BLaER1 treated with 17β-estradiol and CSF1 and Interleukin-3, amounts not matched to agents 10 nM and 100 nM (cell line): ENCODE results near the gene AUTS2.

Source experiments
- H3K27ac ChIP-seq, 11 experiments: shearing (Covaris generic); formaldehyde crosslinking; 2 replicates each; pipeline ENCODE4 v1.8.1; 2022
- H3K27me3 ChIP-seq, 11 experiments: shearing (Covaris generic); formaldehyde crosslinking; 2 replicates each; pipeline ENCODE4 v1.8.1; 2022
- H3K36me3 ChIP-seq, 11 experiments: shearing (Covaris generic); formaldehyde crosslinking; 2 replicates each; pipeline ENCODE4 v1.8.1; 2022
- H3K4me1 ChIP-seq, 10 experiments: shearing (Covaris generic); formaldehyde crosslinking; 2 replicates each; pipeline ENCODE4 v1.8.1; 2022
- H3K4me2 ChIP-seq, 11 experiments: shearing (Covaris generic); formaldehyde crosslinking; 2 replicates each; pipeline ENCODE4 v1.8.1; 2022
- H3K4me3 ChIP-seq, 10 experiments: shearing (Covaris generic); formaldehyde crosslinking; 2 replicates each; pipeline ENCODE4 v1.8.1; 2022
- H3K9ac ChIP-seq, 11 experiments: shearing (Covaris generic); formaldehyde crosslinking; 2 replicates each; pipeline ENCODE4 v1.8.1; 2022
- H3K9me3 ChIP-seq, 11 experiments: shearing (Covaris generic); formaldehyde crosslinking; replicated peaks in 1 of 11; 2 replicates each; pipeline ENCODE4 v1.8.1; 2022
- H4K20me1 ChIP-seq, 11 experiments: shearing (Covaris generic); formaldehyde crosslinking; 2 replicates each; pipeline ENCODE4 v1.8.1; 2022
- Cebpa-rat ChIP-seq, 11 experiments: shearing (Covaris generic); IDR thresholded peaks; 2 replicates each; pipeline ENCODE4 v1.8.1; 2022

Gene AUTS2

DNA sequence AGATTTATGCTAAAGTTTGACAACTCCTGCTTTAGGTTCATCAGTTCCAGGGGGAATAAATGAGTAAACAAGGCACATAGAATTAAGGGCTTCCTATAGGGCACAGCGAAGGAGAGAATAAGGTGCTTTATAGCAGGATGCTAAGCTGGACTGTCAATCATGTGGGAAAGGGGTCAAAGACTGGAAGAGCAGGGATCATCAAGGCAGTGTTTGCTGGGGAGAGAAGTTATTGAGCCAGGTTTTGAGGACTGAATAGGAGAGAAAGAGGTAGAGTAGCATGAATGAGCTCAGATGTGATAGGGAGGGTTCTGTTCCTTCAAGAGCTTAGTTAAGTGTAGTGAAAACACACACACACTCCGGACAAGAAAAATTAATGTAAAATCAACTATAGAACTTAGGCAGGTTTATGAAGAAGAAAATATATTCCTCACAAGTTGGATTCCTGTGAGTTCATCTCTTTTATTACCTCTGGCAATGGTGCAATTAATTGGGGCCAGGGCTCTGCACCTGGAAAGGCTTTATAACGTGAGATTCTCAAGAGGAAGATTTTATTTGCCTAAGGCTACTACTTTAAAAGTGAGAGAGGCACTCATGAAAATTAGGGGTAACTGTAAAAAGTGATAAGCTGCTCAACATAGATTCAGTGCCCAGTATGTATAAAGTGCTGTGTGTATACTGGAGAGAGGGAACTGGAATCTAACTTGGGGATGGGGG lies 222.4 kb downstream of the AUTS2 start:
- Histone ChIP-seq H3K9me3 (peaks cover 0 to 8% (median 0%) of the 10 kb centered on the region in 11 experiments; a peak in 3 of 22 replicates), H3K4me1 (peaks cover 29 to 52% (median 34%) of the 10 kb centered on the region in 10 experiments), H3K36me3 (peaks cover 0 to 8% (median 0%) of the 10 kb centered on the region in 11 experiments; a peak in 4 of 22 replicates), H4K20me1 (peaks cover 14 to 74% (median 38%) of the 10 kb centered on the region in 11 experiments; a peak in 12 of 22 replicates), H3K27me3 (no peaks in the 10 kb centered on the region), H3K9ac (no peak overlapping the region), H3K27ac (no peak overlapping the region), H3K4me2 (no peak overlapping the region), H3K4me3 (no peak overlapping the region)
- TF ChIP-seq Cebpa-rat (IDR thresholded peaks at IDR 0.05), result no peak

GRCh38 chr7:69822386-69822785 lies 224.1 kb downstream of the AUTS2 start:
- H3K4me2 ChIP-seq, result peak overlapping the region; percentile 8 to 90 (median 76); a peak in 15 of 22 replicates
- H3K4me1 ChIP-seq, result peaks cover 40 to 70% (median 50%) of the 10 kb centered on the region in 10 experiments
- no peak overlapping the region for H3K27ac ChIP-seq

DNA sequence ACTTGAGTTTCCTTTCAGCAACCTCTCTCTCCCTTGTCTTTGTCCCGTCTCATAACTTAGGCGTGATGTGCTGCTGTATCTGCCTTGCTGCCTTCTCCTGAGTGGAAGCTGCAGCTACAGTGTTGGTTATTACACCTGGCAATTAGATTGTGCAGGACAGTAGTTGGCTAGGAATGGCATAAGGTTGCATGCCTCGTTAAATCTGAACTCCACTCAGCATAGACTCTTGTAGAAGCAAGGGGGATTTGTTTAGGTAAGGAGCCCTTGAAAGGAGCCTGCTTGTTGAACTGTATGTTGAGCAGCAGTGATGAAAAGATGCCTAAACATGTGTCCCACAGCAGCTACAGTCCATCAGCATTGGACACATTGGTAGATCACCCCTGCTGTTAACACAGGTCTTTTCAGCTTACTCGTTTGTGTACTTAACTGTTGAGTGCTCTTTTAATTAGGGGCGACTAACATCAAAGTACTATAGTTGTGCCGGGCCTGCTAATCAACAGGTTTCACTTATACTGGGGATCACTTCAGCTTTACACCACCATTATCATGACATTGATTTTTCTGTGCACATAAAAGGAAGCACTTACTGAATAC lies 225.0 kb downstream of the AUTS2 start:
- peaks cover 49 to 72% (median 59%) of the 10 kb centered on the region in 10 experiments for H3K4me1 ChIP-seq
- H3K9me3 ChIP-seq, result peaks cover 0 to 8% (median under 1%) of the 10 kb centered on the region in 11 experiments; a peak in 6 of 22 replicates
- peak overlapping the region in 3 of 10 experiments; percentile 54 to 62 (median 57); a peak in 3 of 20 replicates for H3K4me3 ChIP-seq
- H3K27me3 ChIP-seq, result no peaks in the 10 kb centered on the region
- no peak for TF ChIP-seq Cebpa-rat (IDR thresholded peaks at IDR 0.05)
- peaks cover 0 to 85% (median 15%) of the 10 kb centered on the region in 11 experiments; a peak in 11 of 22 replicates for H4K20me1 ChIP-seq
- peaks cover 0 to 8% (median 0%) of the 10 kb centered on the region in 11 experiments; a peak in 4 of 22 replicates for H3K36me3 ChIP-seq
- peak overlapping the region in 7 of 11 experiments; percentile 74 to 85 (median 79); a peak in 10 of 22 replicates for H3K27ac ChIP-seq
- peak overlapping the region; percentile 68 to 90 (median 76) for H3K4me2 ChIP-seq
- peak overlapping the region in 6 of 11 experiments; percentile 68 to 80 (median 73); a peak in 7 of 22 replicates for H3K9ac ChIP-seq

More at GRCh38 chr7:69822386-69822785, 224.1 kb downstream of the AUTS2 start:
- TF ChIP-seq Cebpa-rat (IDR thresholded peaks at IDR 0.05), result no peak
- no peak overlapping the region for H3K9ac ChIP-seq
- H3K27me3 ChIP-seq, result no peaks in the 10 kb centered on the region
- H4K20me1 ChIP-seq, result peaks cover 7 to 85% (median 24%) of the 10 kb centered on the region in 11 experiments; a peak in 12 of 22 replicates
- H3K4me3 ChIP-seq, result no peak overlapping the region
- H3K9me3 ChIP-seq, result peaks cover 0 to 8% (median 0%) of the 10 kb centered on the region in 11 experiments; a peak in 3 of 22 replicates
- H3K36me3 ChIP-seq, result peaks cover 0 to 8% (median 0%) of the 10 kb centered on the region in 11 experiments; a peak in 4 of 22 replicates

DNA sequence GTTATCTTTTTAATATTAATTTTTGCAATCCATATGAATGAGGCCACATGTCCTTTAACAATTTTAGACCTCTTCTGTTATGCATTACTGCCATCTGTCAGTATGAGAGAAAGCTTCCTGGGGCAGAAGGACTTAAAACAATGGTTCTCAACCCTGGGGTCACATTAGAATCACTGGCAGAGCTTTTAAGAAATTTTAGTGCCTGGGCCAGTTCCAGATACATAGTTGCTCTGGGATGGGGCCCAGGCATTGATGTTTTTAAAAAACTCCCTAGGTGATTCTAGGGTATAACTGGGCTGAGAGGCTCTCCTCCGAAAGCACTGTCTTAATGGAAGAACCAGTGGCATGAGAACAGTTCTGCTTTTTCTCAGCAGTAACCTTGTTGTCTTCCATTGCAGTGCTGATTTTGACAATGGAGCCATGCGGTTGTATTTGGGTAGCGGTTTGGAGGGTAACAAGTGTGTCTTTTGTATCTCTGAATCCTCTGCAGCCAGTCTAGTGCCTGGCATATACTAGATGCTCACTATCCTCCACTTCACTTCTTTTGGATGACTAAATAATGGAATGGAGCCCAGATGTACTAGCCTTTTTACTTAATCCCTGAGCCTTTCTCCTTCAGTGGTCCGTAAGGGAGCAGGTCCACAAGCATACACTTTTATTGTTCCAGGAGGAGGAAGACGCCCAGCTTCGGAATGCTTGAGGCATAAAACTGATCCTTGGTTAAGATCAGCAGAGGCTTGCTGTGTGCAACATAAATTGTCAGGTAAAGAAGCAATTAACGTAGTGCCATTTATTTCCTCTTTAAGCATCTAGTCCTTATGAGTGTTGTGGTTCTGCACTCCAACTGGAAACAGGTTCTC lies 227.1 kb downstream of the AUTS2 start:
- Histone ChIP-seq H4K20me1 (peaks cover 0 to 65% (median 6%) of the 10 kb centered on the region in 11 experiments; a peak in 10 of 22 replicates), H3K4me3 (peak overlapping the region in 8 of 10 experiments; percentile 54 to 68 (median 60); a peak in 13 of 20 replicates)

DNA sequence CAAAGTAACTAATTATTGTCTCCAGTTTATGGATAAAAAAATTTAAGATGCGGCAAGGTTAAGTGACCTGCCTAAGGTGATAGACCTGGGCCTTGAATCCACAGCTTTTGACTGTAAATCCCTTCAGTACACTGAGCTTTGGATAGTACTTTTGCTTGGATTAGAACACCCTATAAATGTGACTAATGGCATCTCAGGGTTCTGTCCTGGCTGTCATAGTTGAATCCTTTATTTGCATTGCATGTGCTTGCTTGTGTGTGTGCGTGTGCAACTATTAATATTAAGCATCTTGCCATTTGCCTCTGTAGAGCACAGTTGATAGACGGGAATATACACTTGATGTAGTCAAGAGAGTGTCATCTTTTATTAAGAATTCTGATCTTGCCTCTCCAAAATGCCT lies 228.0 kb downstream of the AUTS2 start:
- H3K4me1 ChIP-seq, result peaks cover 52 to 66% (median 61%) of the 10 kb centered on the region in 10 experiments
- H3K27me3 ChIP-seq, result no peaks in the 10 kb centered on the region
- H3K36me3 ChIP-seq, result peaks cover 0 to 17% (median 7%) of the 10 kb centered on the region in 11 experiments; a peak in 8 of 22 replicates
- H3K9ac ChIP-seq, result no peak overlapping the region
- peak overlapping the region in 1 of 11 experiments; percentile 85; a peak in 1 of 22 replicates for H3K27ac ChIP-seq
- peaks cover 9 to 17% (median 12%) of the 10 kb centered on the region in 11 experiments; a peak in 19 of 22 replicates for H3K9me3 ChIP-seq
- no peak for TF ChIP-seq Cebpa-rat (IDR thresholded peaks at IDR 0.05)
- H3K4me3 ChIP-seq, result no peak overlapping the region
- peak overlapping the region in 8 of 11 experiments; percentile 41 to 89 (median 78); a peak in 16 of 22 replicates for H3K4me2 ChIP-seq
- peaks cover 0 to 58% (median 6%) of the 10 kb centered on the region in 11 experiments; a peak in 10 of 22 replicates for H4K20me1 ChIP-seq

More for the DNA sequence above, 227.1 kb downstream of the AUTS2 start:
- peak overlapping the region; percentile 68 to 90 (median 76) for H3K4me2 ChIP-seq
- H3K27me3 ChIP-seq, result no peaks in the 10 kb centered on the region
- no peak for TF ChIP-seq Cebpa-rat (IDR thresholded peaks at IDR 0.05)
- H3K9me3 ChIP-seq, result peaks cover 9 to 23% (median 14%) of the 10 kb centered on the region in 11 experiments; a peak in 19 of 22 replicates
- peaks cover 0 to 20% (median 7%) of the 10 kb centered on the region in 11 experiments; a peak in 8 of 22 replicates for H3K36me3 ChIP-seq
- peak overlapping the region in 9 of 11 experiments; percentile 65 to 80 (median 73); a peak in 14 of 22 replicates for H3K9ac ChIP-seq
- H3K4me1 ChIP-seq, result peaks cover 52 to 66% (median 61%) of the 10 kb centered on the region in 10 experiments
- H3K27ac ChIP-seq, result peak overlapping the region in 9 of 11 experiments; percentile 74 to 86 (median 79); a peak in 18 of 22 replicates

DNA sequence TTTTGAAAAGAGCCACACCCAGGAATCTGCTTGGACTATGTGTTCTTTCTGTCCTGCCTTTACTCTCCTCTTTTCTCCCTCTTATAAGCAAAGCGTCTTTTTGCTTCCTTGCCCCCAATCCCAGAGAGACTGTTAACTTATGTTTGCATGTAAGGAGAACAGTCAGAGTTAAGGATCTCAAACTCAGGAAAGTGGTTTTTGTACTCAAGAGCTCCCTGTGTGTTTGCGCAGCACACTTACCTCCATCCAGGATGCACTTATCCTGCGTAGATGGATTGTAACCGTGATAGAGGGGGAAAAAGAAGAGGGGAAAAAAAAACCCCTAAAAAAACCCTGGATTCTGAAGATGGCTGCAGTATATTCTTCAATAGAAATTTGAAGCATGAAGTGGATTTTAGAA lies 228.9 kb downstream of the AUTS2 start:
- H3K4me1 ChIP-seq, result peaks cover 52 to 62% (median 58%) of the 10 kb centered on the region in 10 experiments
- H3K9me3 ChIP-seq, result peaks cover 9 to 15% (median 12%) of the 10 kb centered on the region in 11 experiments; a peak in 19 of 22 replicates
- no peak for TF ChIP-seq Cebpa-rat (IDR thresholded peaks at IDR 0.05)
- H3K4me2 ChIP-seq, result peak overlapping the region; percentile 41 to 89 (median 76); a peak in 21 of 22 replicates
- H3K27ac ChIP-seq, result peak overlapping the region in 6 of 11 experiments; percentile 5 to 49 (median 22); a peak in 6 of 22 replicates
- H3K27me3 ChIP-seq, result no peaks in the 10 kb centered on the region
- 0 out of 22 replicates have a peak overlapping the region, but pooled peaks of 1 of the 11 experiments have one; percentile 10 for H3K9ac ChIP-seq
- no peak overlapping the region for H3K4me3 ChIP-seq
- peaks cover 0 to 51% (median 7%) of the 10 kb centered on the region in 11 experiments; a peak in 10 of 22 replicates for H4K20me1 ChIP-seq
- peaks cover 0 to 14% (median 7%) of the 10 kb centered on the region in 11 experiments; a peak in 7 of 22 replicates for H3K36me3 ChIP-seq

GRCh38 chr7:69827558-69827957 lies 229.3 kb downstream of the AUTS2 start:
- H4K20me1 ChIP-seq, result peaks cover 0 to 49% (median 7%) of the 10 kb centered on the region in 11 experiments; a peak in 10 of 22 replicates
- H3K9ac ChIP-seq, result 0 out of 22 replicates have a peak overlapping the region, but pooled peaks of 1 of the 11 experiments have one; percentile 10
- peaks cover 0 to 18% (median 7%) of the 10 kb centered on the region in 11 experiments; a peak in 7 of 22 replicates for H3K36me3 ChIP-seq
- peaks cover 50 to 58% (median 54%) of the 10 kb centered on the region in 10 experiments for H3K4me1 ChIP-seq
- H3K27me3 ChIP-seq, result no peaks in the 10 kb centered on the region
- H3K4me3 ChIP-seq, result no peak overlapping the region
- peak overlapping the region in 7 of 11 experiments; percentile 5 to 49 (median 19); a peak in 10 of 22 replicates for H3K27ac ChIP-seq
- H3K9me3 ChIP-seq, result peaks cover 9 to 15% (median 12%) of the 10 kb centered on the region in 11 experiments; a peak in 19 of 22 replicates
- no peak for TF ChIP-seq Cebpa-rat (IDR thresholded peaks at IDR 0.05)
- H3K4me2 ChIP-seq, result peak overlapping the region; percentile 41 to 89 (median 76)
